Left lung (tissue), 8 donors: ENCODE measurements around the gene GMNN. TPM values are rescaled to one million over a fixed set of nuclear protein-coding genes. Genes with fewer than 3 reads are reported as not detected.

Experiments used
- polyA plus RNA-seq, 6 donors: library from polyadenylated mRNA; unstranded; fragments of 120-200 nt; gene quantifications; one replicate each; pipeline ENCODE4 v1.2.1, GENCODE V29; 2013; ENCODE audit not compliant: insufficient read length in 6 of 6
- total RNA-seq, 2 donors: library from RNA; stranded (reverse); fragmentation: NEBNext Ultra II Directional; extraction: Animal tissue kit (Norgen Biotek cat#: 25700); gene quantifications; one replicate each; pipeline ENCODE4 v1.2.1, GENCODE V29; 2021
- donor health status: DM: no; HTN: yes; CAD: no.
- donor health status: DM: no; HTN: no; CAD: no.

Gene GMNN
- total and polyA plus RNA-seq, 8 donors = 19.6 to 44.3 (median 36.6) TPM

Other genes starting within 250 kb of the GMNN start
- gene KIAA0319, start 128.7 kb upstream of the GMNN start, total RNA-seq = 1 to 10 TPM in 1 of 2 donors, under 1 TPM in 1; 0.96 to 1.5 TPM
- gene KIAA0319, start 128.7 kb upstream of the GMNN start, polyA plus RNA-seq = under 1 TPM; 0.10 to 0.61 (median 0.49) TPM
- 10 to 100 TPM; 33.9 to 49.0 TPM for gene TDP2, start 108.0 kb upstream of the GMNN start, total RNA-seq
- 10 to 100 TPM; 44.1 to 60.1 (median 49.2) TPM for gene TDP2, start 108.0 kb upstream of the GMNN start, polyA plus RNA-seq
- 10 to 100 TPM; 23.6 to 24.4 TPM for gene ACOT13, start 107.9 kb upstream of the GMNN start, total RNA-seq
- 10 to 100 TPM; 23.3 to 25.2 (median 24.6) TPM for gene ACOT13, start 107.9 kb upstream of the GMNN start, polyA plus RNA-seq
- gene C6orf62, start 55.8 kb upstream of the GMNN start, total RNA-seq = 100 to 1,000 TPM; 132 to 144 TPM
- 100 to 1,000 TPM; 115 to 151 (median 134) TPM for gene C6orf62, start 55.8 kb upstream of the GMNN start, polyA plus RNA-seq
- gene ARMH2, start 24.0 kb downstream of the GMNN start, total RNA-seq = under 1 TPM in 1 of 2 donors, not detected in 1; 0.50 TPM
- under 1 TPM in 2 of 6 donors, not detected in 4; 0.40 to 0.72 TPM for gene ARMH2, start 24.0 kb downstream of the GMNN start, polyA plus RNA-seq
- 10 to 100 TPM; 18.7 to 56.8 TPM for gene RIPOR2, start 161.0 kb downstream of the GMNN start, total RNA-seq
- gene RIPOR2, start 161.0 kb downstream of the GMNN start, polyA plus RNA-seq = 1 to 10 TPM; 3.9 to 6.3 (median 5.5) TPM